Psoas muscle (tissue), 8 donors: ENCODE results near the gene FGF1. TPM values are rescaled to one million over a fixed set of nuclear protein-coding genes. Genes with fewer than 3 reads are reported as not detected.

Source experiments
- ATAC-seq, 4 donors: fragments of 200-7000 bp; cut with Tn5 transposase; one replicate each; pipeline ENCODE4 v1.9.1; 2020; ENCODE audit warnings: moderate library complexity in 3 of 4, mild to moderate bottlenecking in 2 of 4
- DNase-seq, 2 donors: peaks; one replicate each; pipeline ENCODE4 v3.0.0-alpha.2; 2020
- H3K27ac ChIP-seq: fragments of 200-600 bp; one replicate; pipeline ENCODE4 v1.8.0; 2022
- H3K27me3 ChIP-seq, 3 donors: fragments of 200-600 bp in 1 of 3; one replicate each; pipeline versions ENCODE4 v1.6.1 to v1.8.0; 2013 to 2022; ENCODE audit warnings: low read length in 2 of 3, mild to moderate bottlenecking in 2 of 3, moderate library complexity in 1 of 3; ENCODE audit not compliant: insufficient read depth in 3 of 3
- H3K36me3 ChIP-seq, 2 donors: fragments of 200-600 bp in 1 of 2; one replicate each; pipeline versions ENCODE4 v1.6.1 to v1.8.0; 2013 to 2022; ENCODE audit warnings: low read depth in 1 of 2, mild to moderate bottlenecking in 1 of 2, moderate library complexity in 1 of 2; ENCODE audit not compliant: insufficient read depth in 1 of 2
- H3K4me1 ChIP-seq: fragments of 200-600 bp; one replicate; pipeline ENCODE4 v1.8.0; 2022
- H3K4me3 ChIP-seq: fragments of 200-600 bp; one replicate; pipeline ENCODE4 v1.8.0; 2022; ENCODE audit warnings: mild to moderate bottlenecking
- H3K9me3 ChIP-seq: fragments of 200-600 bp; one replicate; pipeline ENCODE4 v1.8.0; 2022
- WGBS, 3 donors: extraction: QIAGEN DNeasy Blood & Tissue Kit; methylation state at CpG; one replicate each; pipeline versions ENCODE4 v1.1.6 to v1.1.7; 2013; 5-methylcytosine and 5-hydroxymethylcytosine counted together
- intact Hi-C, 2 donors: fragments of 100-400 bp; cut with DNase I; formaldehyde crosslinking; loops; one replicate each; pipeline versions ENCODE4 v1.11.0 to v1.14.2; 2022
- polyA plus RNA-seq, 3 donors: library from polyadenylated mRNA; stranded (reverse); fragments of 200-250 nt; gene quantifications; one replicate each; pipeline ENCODE4 v1.2.3, GENCODE V29; 2013
- total RNA-seq, 4 donors: library from RNA; stranded (reverse); fragmentation: NEBNext Ultra II Directional in 2 of 4; extraction: Animal tissue kit (Norgen Biotek cat#: 25700) in 2 of 4; gene quantifications; one replicate each; pipeline versions ENCODE4 v1.2.1 to v1.2.4, GENCODE V29; 2021 to 2023
- TF ChIP-seq, protein P1 (sequence below): fragments of 200-600 bp; IDR thresholded peaks from one replicate; pipeline ENCODE4 v1.8.0; 2022; ENCODE audit warnings: antibody characterized with exemption
- donor health status: healthy with polysubstance abuse.
- donor health status: DM: no; HTN: no; CAD: no; lungs with moderate emphysema.
- donor health status: Bipolar disorder and iron deficiency.
- donor health status: healthy.
- donor health status: DM: yes; HTN: yes; CAD: no.
- donor health status: DM: no; HTN: no; CAD: no.
- donor health status: DM: no; HTN: no; CAD: no.
- donor health status: DM: yes; HTN: yes; CAD: no.

FGF1 gene
- total and polyA plus RNA-seq, 7 donors, result 0.34 to 7.1 (median 1.00) TPM

DNA sequence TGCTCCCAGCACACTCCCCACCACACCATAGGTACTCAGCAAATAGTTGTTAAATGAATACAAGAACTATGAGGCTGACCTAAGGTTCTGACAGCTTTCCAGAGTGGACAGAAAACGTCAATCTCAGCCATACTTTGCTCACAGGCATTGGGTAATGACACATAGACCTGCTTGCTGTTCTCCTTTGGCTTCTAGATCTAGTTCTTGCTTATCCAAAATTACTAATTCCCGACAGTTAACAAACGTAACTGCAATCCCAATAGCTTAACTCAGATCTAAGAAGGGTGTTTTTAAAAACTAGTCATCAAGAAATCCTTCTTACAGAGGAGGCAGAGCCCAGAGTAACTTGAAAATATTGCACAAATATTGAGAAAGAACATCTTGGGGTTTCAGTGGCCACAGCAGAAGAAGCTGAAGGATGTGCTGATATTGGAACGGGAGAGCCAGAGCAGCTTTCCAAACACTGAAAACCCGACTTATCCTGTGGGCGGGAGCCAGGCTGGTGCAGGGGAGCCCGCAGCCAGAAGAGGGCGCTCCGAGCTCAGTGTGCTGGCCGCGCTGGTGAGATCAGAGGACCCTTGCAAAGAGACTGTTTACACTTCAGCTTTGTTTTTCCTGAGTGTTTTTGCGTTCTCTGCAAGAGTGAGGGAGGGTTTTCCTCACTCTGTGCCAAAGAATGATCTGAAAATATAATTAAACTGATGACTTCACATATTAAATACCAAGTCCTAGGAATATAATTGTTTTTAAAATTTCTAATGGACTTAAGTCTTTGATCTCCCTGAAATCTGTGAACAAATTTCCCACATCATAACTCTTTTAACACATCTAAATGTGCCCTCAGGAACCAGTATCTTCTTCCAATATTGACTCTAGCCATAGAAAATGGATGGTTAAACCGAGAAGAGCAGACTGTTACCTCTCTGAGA, 30.3 kb downstream of the FGF1 start:
- Histone ChIP-seq H3K27me3 (no peaks in the 10 kb centered on the region), H3K9me3 (no peaks in the 10 kb centered on the region), H3K4me1 (peaks cover 7% of the 10 kb centered on the region), H3K27ac (no peak overlapping the region), H3K4me3 (no peak overlapping the region), H3K36me3 (no peaks in the 10 kb centered on the region)
- intact Hi-C loops, result loop anchor here (1.0 to 5.0 kb wide), 4 partner anchors 43 to 227 kb away; no protein-coding TSS in a partner anchor
- ATAC-seq, result peak; percentile 91 to 98 (median 95)
- 18 to 23% (median 19%) methylated on average over 13 of the region's 13 CpGs for WGBS, 3 donors
- TF ChIP-seq, protein P1, sequence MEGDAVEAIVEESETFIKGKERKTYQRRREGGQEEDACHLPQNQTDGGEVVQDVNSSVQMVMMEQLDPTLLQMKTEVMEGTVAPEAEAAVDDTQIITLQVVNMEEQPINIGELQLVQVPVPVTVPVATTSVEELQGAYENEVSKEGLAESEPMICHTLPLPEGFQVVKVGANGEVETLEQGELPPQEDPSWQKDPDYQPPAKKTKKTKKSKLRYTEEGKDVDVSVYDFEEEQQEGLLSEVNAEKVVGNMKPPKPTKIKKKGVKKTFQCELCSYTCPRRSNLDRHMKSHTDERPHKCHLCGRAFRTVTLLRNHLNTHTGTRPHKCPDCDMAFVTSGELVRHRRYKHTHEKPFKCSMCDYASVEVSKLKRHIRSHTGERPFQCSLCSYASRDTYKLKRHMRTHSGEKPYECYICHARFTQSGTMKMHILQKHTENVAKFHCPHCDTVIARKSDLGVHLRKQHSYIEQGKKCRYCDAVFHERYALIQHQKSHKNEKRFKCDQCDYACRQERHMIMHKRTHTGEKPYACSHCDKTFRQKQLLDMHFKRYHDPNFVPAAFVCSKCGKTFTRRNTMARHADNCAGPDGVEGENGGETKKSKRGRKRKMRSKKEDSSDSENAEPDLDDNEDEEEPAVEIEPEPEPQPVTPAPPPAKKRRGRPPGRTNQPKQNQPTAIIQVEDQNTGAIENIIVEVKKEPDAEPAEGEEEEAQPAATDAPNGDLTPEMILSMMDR, result peak; percentile 99
- DNase-seq, result peak; percentile 84 to 91

DNA sequence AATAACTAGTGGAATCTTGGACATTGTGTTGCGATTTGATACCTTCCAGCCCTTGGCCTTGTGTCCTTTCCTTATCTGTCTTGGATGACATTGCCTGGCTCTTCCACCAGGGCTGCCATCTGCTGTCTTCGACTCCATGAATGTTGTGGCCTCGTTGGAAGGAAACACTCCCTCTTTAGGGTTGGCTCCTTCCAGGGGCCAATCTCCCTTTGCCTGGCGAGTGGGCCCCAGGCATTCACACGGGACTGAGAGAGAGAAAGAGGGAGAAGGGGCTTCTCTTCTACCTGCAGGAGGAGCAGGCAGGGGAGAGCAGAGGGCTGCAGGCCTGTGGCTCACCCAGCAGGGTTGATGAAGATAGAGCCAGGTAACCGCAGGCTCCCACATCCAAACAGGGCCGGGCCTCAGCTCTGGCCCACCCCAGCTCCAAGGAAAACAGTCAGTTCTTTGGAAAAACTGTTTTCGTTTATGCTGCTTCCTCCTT, 31.3 kb downstream of the FGF1 start:
- Histone ChIP-seq H3K36me3 (no peaks in the 10 kb centered on the region), H3K4me1 (peaks cover 7% of the 10 kb centered on the region), H3K4me3 (no peak overlapping the region), H3K27ac (no peak overlapping the region), H3K27me3 (no peaks in the 10 kb centered on the region), H3K9me3 (no peaks in the 10 kb centered on the region)
- intact Hi-C loops, result loop anchor here (1.0 to 5.0 kb wide), 4 partner anchors 42 to 228 kb away; no protein-coding TSS in a partner anchor
- DNase-seq (no peak), ATAC-seq (peak in 2 of 4 donors; percentile 25 to 28)
- 56 to 60% (median 58%) methylated on average over 8 of the region's 8 CpGs for WGBS, 3 donors
- TF ChIP-seq, protein P1, result no peak

DNA sequence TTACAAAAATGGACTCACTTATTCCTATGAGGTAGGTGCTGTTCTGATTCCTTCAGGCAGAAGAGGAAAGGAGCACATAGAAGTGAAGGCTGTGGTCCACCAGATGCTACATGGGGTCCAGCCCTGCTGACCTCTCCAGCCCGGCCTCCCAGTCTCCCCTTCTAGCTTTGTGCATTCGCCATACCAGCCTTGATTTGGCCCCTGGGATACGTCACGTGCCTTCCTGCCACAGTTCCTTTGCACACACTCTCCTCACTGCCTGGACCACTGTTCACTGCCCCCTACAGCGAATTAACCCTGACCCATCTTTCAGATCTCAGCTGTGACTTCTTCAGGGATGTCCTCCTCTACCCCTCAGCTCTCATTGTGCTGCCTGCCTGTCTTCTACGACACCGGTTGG, 32.6 kb downstream of the FGF1 start:
- 91 to 94% (median 92%) methylated on average over 7 of the region's 7 CpGs for WGBS, 3 donors
- TF ChIP-seq, protein P1, result no peak
- Histone ChIP-seq H3K27ac (no peak overlapping the region), H3K9me3 (no peaks in the 10 kb centered on the region), H3K27me3 (no peaks in the 10 kb centered on the region), H3K4me3 (no peak overlapping the region), H3K4me1 (peaks cover 7% of the 10 kb centered on the region), H3K36me3 (no peaks in the 10 kb centered on the region)
- no peak for ATAC-seq
- intact Hi-C loops, result no loop called here
- DNase-seq, result no peak

DNA sequence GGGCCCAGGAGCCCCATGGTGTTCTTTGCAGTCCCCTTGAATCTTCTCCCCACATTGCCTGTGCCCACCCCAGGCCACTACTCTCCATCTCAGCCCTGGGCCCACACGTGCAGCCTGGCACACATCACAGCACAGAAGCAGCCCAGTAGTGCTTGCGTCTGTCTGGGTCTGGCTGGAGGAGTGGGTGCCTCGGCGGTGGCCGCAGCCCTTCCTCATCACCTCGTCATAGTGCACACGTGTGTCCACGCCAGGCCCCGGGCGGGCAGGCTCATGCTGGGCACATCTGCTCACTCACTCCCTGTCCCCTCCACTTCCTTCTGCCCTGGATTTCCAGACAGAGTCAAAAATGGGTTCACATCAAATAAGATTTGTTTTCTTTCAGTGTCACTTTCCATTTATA, 33.3 kb downstream of the FGF1 start:
- Histone ChIP-seq H3K36me3 (no peaks in the 10 kb centered on the region), H3K27ac (no peak overlapping the region), H3K27me3 (no peaks in the 10 kb centered on the region), H3K4me3 (no peak overlapping the region), H3K9me3 (no peaks in the 10 kb centered on the region), H3K4me1 (peaks cover 7% of the 10 kb centered on the region)
- ATAC-seq (no peak), DNase-seq (no peak)
- TF ChIP-seq, protein P1, result no peak
- 72 to 81% (median 78%) methylated on average over 10 of the region's 10 CpGs for WGBS, 3 donors
- intact Hi-C loops, result no loop called here
